Stimulated activated CD4-positive, alpha-beta T cell treated with anti-CD3 and anti-CD28 coated beads, Interleukin-1b, Interleukin-23, amount 100 ng/mL, for 4 hours (primary cell): ENCODE data around the gene SERAC1.
"Not testable (repeated sequence)": the region's sequence is repeated elsewhere in the genome, so short reads cannot be mapped to it uniquely, and the experiment has no call there.

ENCODE experiments used
- DNase-seq, 2 donors: peaks; one replicate each; pipeline ENCODE4 v3.0.0-alpha.2; 2020; ENCODE audit warnings: low read depth in 2 of 2

SERAC1 gene

GRCh38 chr6:158174514-158174913 is 6.5 kb upstream of the SERAC1 start:
- no peak for DNase-seq

- DNase-seq: no peak
Measured at GRCh38 chr6:158174024-158174423, 6.0 kb upstream of the SERAC1 start.

DNA sequence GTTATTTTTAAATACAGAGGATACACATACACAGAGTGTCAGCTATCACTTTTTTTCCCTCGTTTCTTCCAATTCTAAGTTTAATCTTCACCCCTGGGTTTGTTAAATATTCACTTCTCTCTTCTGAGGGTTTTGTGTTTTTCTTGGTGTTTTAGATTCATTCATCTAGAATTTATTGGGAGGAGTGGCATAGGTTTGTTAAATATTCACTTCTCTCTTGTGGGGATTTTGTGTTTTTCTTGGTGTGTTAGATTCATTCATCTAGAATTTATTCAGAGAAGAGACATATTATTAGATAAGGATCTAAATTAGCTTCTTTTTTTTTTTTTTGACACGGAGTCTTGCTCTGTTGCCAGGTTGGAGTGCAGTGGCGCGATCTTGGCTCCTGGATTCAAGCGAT is 3.9 kb upstream of the SERAC1 start:
- DNase-seq: no peak

DNA sequence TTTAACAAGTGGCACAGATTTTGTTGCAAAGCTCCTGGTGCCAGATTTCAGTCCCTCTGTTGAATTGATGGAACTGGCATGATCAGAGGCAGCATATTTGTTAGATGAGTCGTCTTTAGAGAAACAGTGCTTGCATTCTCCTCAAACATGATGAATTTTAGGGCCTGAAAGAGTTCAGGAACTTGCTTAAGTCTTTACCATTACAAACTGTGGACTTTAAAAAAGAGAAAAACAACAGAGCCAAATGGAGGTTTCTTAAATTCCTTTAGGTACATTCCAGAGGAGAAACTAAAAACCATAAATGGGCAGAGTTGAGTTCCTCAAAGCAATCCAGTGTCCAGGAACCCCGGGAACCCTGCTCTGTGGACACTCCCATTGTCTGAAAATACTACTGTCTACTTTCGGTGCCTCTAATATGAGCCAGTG is 2.6 kb upstream of the SERAC1 start:
- DNase-seq: no peak

DNA sequence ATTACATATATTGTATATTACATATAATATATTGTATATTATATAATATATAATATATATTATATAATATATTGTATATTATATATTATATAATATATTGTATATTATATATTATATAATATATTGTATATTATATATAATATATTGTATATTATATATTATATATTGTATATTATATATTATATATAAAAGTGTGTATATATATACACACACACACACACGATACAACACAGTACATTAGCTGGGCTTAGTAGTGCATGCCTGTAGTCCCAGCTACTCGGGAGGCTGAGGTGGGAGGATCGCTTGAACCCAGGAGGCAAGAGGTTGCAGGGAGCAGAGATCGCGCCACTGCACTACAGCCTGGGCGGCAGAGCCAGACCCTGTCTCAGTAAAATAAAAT is 1.6 kb upstream of the SERAC1 start:
- DNase-seq: not testable (repeated sequence)

- no peak for DNase-seq
Measured at GRCh38 chr6:158165919-158166416, 2.1 kb downstream of the SERAC1 start.

- DNase-seq: no peak
Measured at GRCh38 chr6:158164579-158165170, 3.4 kb downstream of the SERAC1 start.

DNA sequence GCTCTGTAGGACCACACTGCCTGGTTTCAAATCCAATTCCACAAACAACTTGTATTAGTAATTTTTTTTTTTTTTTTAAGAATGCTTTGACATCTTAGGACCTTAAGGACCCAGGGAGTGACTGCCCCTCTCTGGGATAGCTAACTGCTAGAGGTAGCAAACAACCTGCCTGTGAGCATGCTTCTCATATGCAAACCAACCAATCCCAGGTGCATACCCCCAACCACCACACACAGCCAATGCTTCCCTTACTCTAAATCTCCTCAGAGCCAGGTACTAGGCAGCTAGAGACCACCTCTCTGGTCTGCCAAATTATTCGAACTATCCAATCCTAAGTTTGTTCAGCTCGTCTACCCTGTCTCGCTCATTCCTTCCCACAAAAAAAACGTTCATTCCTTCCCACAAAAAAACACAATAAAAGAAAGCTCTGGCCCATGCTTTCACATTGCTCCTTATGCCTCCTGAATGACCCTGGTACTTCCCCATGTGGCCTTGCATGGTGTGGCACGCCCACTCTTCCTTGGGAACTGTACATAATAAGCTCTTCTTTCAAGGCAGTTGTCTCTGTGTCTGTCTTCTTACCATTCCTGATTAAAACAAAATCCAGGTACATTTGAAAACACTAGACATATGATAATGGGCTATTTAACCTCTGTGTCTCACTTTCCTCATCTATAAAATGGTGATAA is 6.4 kb downstream of the SERAC1 start:
- DNase-seq: no peak

- DNase-seq: no peak
Measured at GRCh38 chr6:158160932-158161539, 7.0 kb downstream of the SERAC1 start.

DNA sequence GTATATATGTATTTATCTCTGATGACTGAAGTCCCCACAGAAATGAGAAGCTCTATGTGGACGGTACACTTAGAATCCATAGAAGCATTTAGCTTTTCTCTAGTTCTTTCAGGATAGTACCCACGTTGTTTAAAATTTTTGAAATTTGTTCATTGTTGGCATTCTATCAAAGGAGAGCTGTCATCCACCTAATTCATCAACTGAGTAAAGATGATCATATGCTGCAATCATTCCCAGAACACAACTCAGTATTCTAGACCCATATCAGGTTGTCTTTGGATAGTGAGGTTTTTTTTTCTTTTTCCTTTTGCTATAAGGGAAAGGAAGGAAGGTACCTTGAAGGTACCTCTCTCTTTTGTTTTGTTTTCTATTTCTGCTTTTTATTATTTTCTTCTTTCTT is 9.3 kb downstream of the SERAC1 start:
- DNase-seq: no peak

DNA sequence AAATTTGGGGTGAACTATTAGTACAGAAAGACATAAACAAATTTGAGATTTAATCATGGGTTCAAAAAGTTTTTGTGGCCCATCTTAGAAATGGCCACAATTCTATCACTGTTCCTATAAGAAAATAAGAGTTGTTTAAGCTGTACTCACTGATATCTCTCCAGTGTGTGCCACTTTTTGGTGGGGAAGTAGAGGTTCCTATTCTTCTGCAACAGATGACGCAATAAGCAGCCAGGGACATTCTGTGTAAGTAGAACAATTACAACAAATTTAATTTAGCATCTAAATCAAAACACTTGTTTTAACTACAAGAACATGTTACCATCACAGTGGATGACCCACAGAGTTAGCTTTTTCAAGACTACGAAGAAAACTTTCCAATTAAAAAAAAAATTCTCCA is 9.9 kb downstream of the SERAC1 start:
- DNase-seq: no peak

DNA sequence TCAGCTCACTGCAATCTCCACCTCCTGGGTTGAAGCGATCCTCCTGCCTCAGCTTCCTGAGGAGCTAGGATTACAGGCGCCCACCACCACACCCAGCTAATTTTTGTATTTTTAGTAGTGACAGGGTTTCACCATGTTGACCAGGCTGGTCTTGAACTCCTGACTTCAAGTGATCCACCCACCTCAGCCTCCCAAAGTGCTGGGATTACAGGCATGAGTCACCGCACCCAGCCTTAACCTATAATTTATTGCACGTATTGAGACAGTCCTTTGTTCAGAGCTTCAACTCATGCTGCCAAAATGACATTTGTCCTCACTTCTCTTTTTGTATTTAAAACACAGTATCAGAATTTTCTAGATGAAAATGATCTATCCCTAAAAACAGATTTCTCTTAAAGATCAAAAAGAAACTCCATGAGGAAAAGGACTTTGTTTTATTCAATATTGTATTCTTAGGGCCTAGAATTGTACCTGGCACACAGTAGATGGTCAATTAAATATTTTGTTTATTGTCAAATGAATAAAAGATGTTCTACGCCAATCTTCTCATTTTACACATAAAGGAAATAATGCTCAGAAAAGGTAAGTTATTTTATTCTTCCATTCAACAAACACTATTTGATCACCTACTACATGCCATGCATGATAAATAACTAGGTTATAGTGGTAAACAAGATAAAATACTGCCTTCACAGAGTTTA is 10.8 kb downstream of the SERAC1 start:
- no peak for DNase-seq

DNA sequence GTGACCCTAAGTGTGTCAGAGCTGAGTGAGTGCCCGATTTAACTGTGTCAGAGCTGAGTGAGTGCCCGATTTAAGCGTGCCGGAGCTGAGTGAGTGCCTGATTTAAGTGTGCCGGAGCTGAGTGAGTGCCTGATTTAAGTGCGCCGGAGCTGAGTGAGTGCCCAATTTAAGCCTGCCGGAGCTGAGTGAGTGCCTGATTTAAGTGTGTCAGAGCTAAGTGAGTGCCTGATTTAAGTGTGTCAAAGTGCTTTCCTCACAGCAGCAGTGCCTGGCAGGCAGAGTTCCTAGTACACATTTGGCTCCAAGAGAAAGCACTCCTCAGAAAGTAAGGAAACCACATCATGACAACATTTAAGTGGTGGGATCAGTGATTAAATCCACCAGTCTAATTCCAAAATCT is 13.2 kb downstream of the SERAC1 start:
- DNase-seq: no peak

GRCh38 chr6:158153576-158153975 is 14.5 kb downstream of the SERAC1 start:
- no peak for DNase-seq

DNA sequence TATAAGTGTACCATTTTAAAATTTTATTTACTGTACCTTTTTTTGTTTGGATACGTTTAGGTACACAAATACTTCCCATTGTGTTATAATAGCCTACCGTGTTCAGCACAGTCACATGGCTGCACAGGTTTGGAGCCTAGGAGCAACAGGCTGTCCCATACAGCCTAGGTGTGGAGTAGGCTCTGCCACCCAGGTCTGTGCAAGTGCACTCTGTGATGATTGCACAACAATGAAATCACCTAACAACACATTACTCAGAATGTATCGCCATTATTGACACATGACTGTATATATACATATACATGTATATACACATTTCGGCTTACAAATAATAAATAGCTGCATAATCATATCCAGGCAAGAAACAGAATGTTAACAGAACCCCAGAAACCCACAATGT is 15.4 kb downstream of the SERAC1 start:
- no peak for DNase-seq

DNA sequence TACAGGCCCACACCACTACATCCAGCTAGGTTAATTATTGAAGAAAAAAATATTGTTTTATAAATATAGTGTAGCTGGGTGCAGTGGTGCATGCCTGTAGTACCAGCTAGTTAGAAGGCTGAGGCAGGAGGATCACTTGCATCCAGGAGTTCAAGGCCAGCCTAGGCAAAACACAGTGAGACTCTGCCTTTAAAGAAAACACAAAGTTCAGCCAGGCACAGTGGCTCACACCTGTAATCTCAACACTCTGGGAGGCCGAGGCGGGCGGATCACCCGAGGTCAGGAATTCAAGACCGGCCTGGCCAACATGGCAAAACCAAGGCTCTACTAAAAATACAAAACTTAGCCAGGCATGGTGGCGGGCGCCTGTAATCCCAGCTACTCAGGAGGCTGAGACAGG is 16.0 kb downstream of the SERAC1 start:
- DNase-seq: not testable (repeated sequence)

- DNase-seq: no peak
Measured at GRCh38 chr6:158150701-158151100, 17.4 kb downstream of the SERAC1 start.

DNA sequence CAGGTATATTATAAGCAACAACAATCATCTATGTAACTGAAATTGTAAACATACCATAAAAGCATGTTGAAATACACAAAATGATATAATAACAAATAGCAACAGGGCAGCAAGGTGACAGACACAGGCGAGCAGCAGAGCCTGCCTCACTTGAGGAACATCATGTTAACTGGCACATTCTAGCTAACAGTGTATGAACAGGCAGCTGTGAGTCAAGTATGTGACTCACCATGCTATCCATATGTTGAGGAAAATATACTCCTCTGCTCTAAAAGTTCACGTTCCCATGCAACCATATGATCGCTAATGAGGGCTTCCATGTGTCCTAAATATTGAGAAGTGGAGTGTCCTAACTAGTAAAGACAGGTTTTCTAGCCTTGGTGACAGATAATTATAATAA is 18.4 kb downstream of the SERAC1 start:
- no peak for DNase-seq

GRCh38 chr6:158143700-158144099 is 24.4 kb downstream of the SERAC1 start:
- DNase-seq: no peak

DNA sequence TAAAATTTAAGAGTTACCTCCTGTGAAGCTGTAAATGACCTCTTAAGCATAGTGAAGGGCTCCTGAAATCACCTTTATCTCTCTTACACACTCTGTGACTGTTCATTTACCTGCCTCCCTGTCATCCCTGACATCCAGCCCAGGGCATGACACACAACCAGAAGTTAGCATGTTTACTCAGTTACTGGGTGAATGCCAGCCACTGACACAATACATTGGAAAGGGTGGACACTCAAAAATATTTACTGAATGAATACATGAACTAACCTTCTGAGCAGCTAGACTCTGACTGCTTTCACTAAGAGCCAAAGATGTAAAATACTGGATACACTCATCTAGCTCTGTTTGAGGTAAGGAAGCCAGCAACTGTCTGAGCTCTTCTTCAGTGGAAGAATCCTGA is 25.3 kb downstream of the SERAC1 start:
- DNase-seq: no peak

DNA sequence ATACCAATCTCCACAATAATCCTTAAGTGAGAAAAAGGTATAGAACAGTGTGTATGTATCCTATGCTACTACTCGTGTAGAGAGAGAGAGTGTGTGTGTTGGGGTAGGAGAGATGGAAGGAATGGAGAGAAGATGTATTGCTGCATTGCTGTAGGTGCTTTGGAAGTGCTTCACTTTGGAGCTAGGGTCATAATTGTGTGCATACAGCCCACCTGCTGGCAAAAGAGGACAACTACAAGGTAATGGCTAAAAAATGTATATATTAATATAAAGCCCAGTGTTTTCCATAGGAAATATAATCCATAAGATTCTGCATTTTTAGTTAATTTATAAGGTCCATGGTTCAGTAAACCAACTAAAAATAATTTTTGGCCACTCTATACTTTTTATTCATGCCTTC is 36.1 kb downstream of the SERAC1 start:
- no peak for DNase-seq

DNA sequence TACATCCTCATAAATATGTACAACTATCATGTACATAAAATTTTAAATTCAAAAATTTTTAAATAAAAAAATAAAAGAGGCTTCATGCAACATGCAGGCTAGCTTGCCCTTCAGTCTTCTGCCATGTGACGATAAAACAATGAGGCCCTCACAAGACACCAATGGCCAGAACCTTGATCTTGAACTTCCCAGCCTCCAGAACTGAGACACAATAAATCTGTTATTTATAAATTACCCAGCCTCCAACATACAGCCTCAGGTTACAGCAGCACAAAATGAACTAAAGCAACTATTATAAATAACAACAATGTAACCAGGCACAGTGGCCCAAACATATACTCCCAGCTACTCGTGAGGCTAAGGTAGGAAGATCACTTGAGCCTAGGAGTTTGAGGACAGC is 42.8 kb downstream of the SERAC1 start:
- no peak for DNase-seq

DNA sequence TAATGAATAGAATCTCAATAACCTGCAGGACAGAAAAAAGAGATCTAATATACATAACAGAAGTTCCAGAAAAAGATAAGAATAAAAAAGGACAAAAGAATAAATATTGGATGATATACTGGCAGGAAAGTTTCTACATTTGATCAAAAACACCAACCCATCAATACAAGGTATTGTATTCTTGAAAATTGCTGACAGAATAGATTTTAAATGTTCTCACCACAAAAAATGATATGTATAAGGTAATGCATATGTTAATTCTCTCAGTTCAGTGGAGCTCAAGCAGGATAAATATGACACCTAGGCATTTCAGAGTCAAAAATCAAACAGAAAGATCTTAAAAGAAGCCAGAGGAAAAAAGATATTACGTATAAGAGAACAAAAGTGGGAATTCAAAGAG is 43.8 kb downstream of the SERAC1 start:
- no peak for DNase-seq
